Chondrocyte (in vitro differentiated cells): ENCODE measurements around the gene PAK6. TPM values are rescaled to one million over a fixed set of nuclear protein-coding genes. Genes with fewer than 3 reads are reported as not detected.

Source experiments
- DNase-seq: peaks from one replicate; pipeline ENCODE4 v3.0.0; 2021; ENCODE audit warnings: mixed read lengths, low spot score
- H3K27ac Mint-ChIP-seq: one replicate; pipeline ENCODE4 v1.8.0; 2021; ENCODE audit warnings: mild to moderate bottlenecking, moderate library complexity, mixed read lengths; ENCODE audit not compliant: unreplicated experiment
- H3K27me3 Mint-ChIP-seq: 2 replicates; pipeline ENCODE4 v1.8.0; 2021; ENCODE audit warnings: low read depth, mixed read lengths
- H3K36me3 Mint-ChIP-seq: 2 replicates; pipeline ENCODE4 v1.8.0; 2021; ENCODE audit warnings: low read depth, mixed read lengths
- H3K4me1 Mint-ChIP-seq: 2 replicates; pipeline ENCODE4 v1.8.0; 2021; ENCODE audit warnings: low read depth, mild to moderate bottlenecking, mixed read lengths
- H3K4me3 Mint-ChIP-seq: one replicate; pipeline ENCODE4 v1.8.0; 2021; ENCODE audit warnings: mild to moderate bottlenecking, moderate library complexity, mixed read lengths; ENCODE audit not compliant: unreplicated experiment
- H3K9me3 Mint-ChIP-seq: 2 replicates; pipeline ENCODE4 v1.8.0; 2021; ENCODE audit warnings: low read depth, mixed read lengths
- total RNA-seq: library from RNA; stranded (reverse); gene quantifications from 3 replicates; pipeline ENCODE4 v1.2.1, GENCODE V29; 2021
- TF ChIP-seq, protein P1 (sequence below): fragments of 200-600 bp; sonication (generic); IDR thresholded peaks from 2 replicates; pipeline ENCODE4 v1.5.0; 2021; ENCODE audit warnings: antibody characterized with exemption, mild to moderate bottlenecking, moderate library complexity

The PAK6 gene
- total RNA-seq, 1 donor from 2014 or later = 0.37 TPM

DNA sequence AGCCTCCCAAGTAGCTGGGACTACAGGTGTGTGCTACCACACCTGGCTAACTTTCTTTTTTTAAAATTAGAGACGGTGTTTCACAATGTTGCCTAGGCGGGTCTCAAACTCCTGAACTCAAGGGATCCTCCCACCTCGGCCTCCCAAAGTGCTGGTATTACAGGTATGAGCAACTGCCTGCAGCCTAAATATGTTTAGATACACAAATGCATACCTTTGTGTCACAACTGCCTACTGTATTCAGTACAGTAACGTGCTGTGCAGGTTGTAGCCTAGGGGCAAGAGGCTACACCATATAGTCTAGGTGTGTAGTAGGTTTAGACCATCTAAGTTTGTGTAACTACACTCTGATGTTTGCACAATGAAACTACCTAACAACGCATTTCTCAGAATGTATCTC lies 9.5 kb upstream of the PAK6 start:
- Mint-ChIP-seq H3K27ac (no peak overlapping the region), H3K4me3 (no peak overlapping the region), H3K27me3 (no peaks in the 10 kb centered on the region)

DNA sequence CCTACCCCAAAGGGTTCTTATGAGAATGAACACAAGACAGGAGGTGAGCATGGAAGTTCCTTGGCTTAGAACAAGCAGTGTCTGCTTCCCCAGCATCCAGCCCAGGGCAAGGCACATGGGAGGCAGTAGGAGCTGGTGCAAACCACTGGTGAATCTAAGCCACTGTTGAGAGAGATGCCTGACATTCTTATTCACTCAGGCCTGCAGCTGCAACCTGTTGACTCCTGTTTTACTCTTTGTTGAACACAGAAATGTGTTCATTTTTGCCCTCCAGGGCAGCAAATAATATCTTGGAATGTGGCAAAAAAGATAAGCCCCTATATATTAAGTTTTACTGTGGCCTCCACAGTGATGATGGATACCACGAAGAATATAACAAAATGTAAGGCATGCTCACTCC lies 8.9 kb upstream of the PAK6 start:
- Mint-ChIP-seq H3K4me1 (no peaks in the 10 kb centered on the region), H3K9me3 (no peaks in the 10 kb centered on the region), H3K27ac (no peak overlapping the region), H3K27me3 (no peaks in the 10 kb centered on the region), H3K36me3 (peaks cover under 1% of the 10 kb centered on the region), H3K4me3 (no peak overlapping the region)
- no peak for DNase-seq
- TF ChIP-seq, protein P1, sequence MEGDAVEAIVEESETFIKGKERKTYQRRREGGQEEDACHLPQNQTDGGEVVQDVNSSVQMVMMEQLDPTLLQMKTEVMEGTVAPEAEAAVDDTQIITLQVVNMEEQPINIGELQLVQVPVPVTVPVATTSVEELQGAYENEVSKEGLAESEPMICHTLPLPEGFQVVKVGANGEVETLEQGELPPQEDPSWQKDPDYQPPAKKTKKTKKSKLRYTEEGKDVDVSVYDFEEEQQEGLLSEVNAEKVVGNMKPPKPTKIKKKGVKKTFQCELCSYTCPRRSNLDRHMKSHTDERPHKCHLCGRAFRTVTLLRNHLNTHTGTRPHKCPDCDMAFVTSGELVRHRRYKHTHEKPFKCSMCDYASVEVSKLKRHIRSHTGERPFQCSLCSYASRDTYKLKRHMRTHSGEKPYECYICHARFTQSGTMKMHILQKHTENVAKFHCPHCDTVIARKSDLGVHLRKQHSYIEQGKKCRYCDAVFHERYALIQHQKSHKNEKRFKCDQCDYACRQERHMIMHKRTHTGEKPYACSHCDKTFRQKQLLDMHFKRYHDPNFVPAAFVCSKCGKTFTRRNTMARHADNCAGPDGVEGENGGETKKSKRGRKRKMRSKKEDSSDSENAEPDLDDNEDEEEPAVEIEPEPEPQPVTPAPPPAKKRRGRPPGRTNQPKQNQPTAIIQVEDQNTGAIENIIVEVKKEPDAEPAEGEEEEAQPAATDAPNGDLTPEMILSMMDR = no peak

More for the DNA sequence above, 9.5 kb upstream of the PAK6 start:
- H3K4me1 Mint-ChIP-seq = no peaks in the 10 kb centered on the region
- DNase-seq = no peak
- peaks cover 4% of the 10 kb centered on the region for H3K36me3 Mint-ChIP-seq
- TF ChIP-seq, protein P1 = no peak
- H3K9me3 Mint-ChIP-seq = no peaks in the 10 kb centered on the region

DNA sequence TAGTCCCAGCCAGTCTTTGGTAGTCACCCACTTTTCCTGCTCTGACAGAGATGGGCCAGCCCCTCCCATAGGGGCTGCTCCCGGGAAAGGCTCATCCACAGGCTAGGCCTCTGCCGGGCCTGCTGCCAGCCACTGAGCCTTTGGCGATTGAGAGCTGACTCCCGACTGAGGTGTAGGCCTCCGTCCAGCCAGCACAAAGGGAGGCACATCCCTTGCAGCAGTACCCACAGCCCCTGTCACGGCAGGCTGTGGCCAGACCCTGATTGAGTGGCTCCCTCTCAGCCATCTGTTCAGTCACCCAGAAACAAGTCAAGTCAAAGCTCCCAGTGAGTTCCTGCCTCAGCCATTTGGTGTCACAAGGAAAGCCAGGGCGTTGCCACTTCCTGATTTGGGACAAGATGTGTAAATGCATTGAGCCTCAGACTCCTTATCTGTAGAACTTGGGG lies 6.2 kb upstream of the PAK6 start:
- Mint-ChIP-seq H3K4me1 (no peaks in the 10 kb centered on the region), H3K27me3 (no peaks in the 10 kb centered on the region), H3K27ac (no peak overlapping the region), H3K4me3 (no peak overlapping the region), H3K9me3 (no peaks in the 10 kb centered on the region), H3K36me3 (no peaks in the 10 kb centered on the region)
- DNase-seq = no peak
- TF ChIP-seq, protein P1 = no peak

DNA sequence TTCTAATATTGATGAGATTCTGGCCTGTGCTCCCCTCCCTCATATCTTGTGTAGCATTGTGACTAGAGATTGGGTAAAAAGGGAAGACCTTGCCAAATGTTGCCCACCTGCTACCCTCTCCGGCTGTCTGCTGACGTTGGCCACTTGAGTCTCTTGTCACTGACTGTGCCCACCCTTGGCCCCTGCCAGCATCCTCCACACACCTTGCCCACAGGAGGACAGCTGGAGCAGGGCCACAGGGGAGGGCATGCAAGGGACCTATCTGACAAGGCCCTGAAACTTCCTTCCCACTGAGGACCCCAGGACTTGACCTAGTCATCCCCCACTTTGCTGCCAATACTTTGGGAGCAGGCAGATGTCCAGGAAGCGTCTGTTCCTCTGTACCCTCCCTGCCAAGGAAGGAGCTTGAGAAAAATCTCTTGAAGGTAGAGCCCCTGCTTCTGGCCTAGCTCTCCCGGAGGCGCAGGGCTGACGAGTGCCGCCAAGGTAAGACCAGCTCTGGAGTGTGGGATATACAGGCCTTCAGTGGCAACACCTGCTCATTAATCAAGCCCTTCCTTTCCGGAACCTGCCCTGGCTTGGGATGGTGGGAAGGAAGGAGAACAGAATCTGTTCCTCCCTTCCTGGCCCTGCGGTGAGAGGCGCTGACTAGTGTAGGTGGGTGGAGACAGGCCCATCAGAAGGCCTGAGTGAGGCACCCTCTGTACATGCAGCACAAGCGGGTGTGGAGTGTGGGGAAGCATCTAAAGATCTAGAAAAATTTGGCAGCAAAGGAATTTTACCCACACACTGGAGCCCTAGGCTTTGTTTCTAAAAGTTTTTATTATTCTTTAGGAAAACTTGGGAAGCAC lies 4.9 kb upstream of the PAK6 start:
- DNase-seq = no peak
- peaks cover 4% of the 10 kb centered on the region for H3K27me3 Mint-ChIP-seq
- H3K27ac Mint-ChIP-seq = no peak overlapping the region
- H3K36me3 Mint-ChIP-seq = no peaks in the 10 kb centered on the region
- peaks cover 4% of the 10 kb centered on the region for H3K4me1 Mint-ChIP-seq
- TF ChIP-seq, protein P1 = no peak
- H3K4me3 Mint-ChIP-seq = no peak overlapping the region
- no peaks in the 10 kb centered on the region for H3K9me3 Mint-ChIP-seq

DNA sequence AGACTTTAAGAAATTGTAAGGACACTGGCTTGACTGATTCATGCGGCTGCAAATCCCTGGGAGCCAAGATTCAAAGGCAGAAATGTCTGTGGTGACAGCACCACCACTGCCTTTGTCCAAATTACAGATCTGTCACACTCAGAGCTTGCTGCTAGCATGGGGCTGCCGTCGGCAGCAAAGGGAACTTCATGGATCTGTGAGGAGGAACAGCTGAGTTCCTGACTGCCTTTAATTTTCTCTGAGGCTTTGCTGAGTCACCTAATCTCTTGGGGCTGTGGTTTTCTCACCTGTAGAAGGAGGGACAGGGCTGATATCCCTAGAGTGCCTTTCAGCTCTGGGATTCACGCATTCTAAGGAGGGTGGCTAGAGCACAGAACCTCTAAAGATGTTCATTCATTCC lies 4.1 kb upstream of the PAK6 start:
- DNase-seq = no peak
- TF ChIP-seq, protein P1 = no peak
- Mint-ChIP-seq H3K36me3 (no peaks in the 10 kb centered on the region), H3K27me3 (peaks cover 4% of the 10 kb centered on the region), H3K9me3 (no peaks in the 10 kb centered on the region), H3K27ac (no peak overlapping the region), H3K4me1 (peaks cover 8% of the 10 kb centered on the region), H3K4me3 (no peak overlapping the region)
